HL-60/S4 treated with phorbol 12-myristate 13-acetate at 8.2 ng/mL for 4 days and 3 days (cell line): ENCODE measurements around the gene RAC2.

Experiments used
- in situ Hi-C: fragments of 300-500 bp; cut with MboI; formaldehyde crosslinking; loops from 2 replicates; pipeline ENCODE4 v1.15.0; 2022; ENCODE audit warnings: low sequenced_read_pairs

Gene RAC2

DNA sequence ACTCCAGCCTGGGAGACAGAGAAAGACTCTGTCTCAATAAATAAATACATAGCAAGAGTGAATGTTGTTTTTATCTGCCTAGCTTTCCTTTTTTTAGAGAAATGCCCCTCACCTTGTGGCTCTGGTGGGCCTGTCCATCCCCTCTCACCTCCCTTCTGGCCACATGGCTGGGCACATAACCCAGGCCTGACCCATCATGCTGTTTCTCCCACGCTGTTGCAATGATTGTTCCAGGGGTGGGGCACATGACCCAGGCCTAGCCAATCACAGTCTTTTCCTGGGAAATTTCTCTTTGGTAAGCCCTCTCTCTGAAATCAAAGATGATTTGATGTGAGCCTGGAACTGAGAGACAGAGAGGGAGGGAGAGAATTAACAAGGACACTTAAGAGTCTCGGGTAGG is 32.7 kb upstream of the RAC2 start:
- in situ Hi-C loops: no loop called here

DNA sequence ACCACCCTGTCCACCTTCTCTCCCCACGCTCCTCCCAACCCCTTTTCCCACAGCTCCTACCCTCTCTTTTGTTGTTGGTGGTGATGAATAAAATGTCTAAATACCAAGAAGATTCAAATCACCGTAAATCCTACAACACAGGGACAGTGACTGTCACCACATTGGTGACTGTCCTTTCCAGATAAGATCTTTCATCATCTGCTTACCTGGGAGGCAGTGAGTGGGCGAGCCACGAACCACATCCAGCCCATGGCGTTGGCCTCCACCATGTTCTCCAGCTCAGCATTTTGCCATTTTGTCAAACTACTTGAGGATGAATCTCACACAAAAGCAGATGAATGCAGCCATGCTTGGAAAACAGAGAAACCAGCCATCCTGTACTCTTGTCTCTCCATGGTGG is 31.6 kb upstream of the RAC2 start:
- in situ Hi-C loops: no loop called here

DNA sequence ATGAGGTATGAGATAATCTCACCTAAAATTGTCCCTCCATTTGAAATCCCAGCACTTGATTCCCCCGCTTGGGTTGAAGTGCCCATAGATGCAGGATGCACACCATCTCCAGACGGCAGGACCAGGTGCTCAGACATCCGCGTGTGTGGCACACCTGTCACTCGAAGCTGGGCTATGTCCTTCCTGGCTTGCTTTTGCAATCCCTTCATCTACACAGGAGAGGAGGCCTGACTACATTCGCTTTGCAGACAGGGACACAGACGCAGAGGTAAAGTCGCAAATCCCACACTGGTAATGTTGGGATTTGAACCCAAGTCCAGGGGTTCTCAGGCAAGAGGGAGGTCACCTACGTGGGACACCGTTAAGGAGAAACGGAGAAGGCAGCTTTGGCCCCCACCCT is 31.1 kb upstream of the RAC2 start:
- in situ Hi-C loops: no loop called here

DNA sequence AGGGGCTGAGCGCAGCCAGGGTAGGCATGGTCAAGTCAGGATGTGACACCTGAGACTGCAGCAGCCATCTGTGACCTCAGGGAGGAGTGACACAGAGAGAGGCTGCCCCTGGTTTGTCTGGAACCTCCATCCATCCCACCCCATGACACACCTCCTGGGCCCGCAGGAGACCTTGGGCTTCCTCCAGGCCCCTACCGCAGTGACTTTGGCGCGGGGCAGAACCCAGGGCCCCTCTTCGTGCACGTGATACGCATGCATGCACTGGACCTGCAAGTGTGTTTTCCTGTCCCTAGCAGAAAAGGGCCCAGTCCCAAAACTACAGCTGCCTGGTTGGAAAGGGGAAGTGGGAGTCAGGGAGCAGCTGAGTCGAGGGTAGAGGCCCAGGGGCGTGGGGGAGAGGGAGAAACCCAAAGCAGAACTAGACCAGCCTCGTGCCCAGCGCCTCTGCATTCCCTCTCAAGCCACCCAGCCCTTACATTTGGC is 30.4 kb upstream of the RAC2 start:
- in situ Hi-C loops: no loop called here

DNA sequence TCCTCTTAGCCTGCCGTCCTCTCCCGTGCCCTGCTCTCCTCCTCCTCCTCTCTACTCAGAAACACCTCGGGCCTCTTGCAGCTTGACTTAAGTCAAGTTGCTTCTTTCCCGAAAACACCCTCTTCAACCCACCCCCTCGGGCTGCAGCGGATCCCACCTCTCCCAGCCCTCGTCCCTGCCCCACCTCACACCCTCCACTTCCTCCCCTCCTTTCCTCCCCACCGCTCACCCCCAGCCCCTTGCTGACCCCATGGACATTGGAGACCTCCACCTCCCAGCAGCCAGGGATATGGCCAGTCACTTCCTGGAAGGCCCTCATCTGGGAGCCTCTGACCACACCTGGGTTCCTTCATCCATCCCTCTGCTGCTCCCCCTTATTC is 29.8 kb upstream of the RAC2 start:
- in situ Hi-C loops: no loop called here

DNA sequence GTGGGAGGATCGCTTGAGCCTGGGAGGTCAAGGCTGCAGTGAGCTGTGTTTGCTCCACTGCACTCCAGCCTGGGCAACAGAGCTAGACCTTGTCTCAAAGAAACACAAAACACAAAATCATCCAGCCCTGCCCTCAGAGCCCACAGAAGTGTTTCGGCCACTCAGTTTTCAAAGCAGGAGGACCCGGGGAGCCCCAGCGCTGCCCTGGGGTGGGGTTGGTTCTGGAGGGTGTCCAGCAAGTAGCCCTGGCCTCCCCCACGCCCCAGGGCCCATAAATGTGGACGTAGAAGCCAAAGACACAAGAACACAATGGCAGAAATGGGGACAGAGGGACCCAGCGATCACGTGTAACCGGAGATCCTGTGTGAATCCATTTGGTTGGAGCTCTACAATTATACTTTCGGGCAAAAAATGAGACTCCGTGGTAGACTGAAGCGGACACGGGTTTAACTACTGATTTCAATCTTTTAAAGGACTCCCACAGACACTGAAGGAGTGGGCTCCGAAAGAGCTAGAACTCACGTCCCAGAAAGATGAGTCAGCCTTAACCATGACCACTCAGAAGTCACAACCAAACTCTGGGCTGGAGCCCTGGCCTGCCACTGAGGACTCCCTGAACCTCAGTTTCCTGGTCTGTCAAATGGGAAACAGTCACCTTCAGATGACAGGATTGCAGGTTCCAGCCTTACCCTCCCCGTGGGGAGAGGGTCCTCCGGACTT is 29.2 kb upstream of the RAC2 start:
- in situ Hi-C loops: no loop called here

DNA sequence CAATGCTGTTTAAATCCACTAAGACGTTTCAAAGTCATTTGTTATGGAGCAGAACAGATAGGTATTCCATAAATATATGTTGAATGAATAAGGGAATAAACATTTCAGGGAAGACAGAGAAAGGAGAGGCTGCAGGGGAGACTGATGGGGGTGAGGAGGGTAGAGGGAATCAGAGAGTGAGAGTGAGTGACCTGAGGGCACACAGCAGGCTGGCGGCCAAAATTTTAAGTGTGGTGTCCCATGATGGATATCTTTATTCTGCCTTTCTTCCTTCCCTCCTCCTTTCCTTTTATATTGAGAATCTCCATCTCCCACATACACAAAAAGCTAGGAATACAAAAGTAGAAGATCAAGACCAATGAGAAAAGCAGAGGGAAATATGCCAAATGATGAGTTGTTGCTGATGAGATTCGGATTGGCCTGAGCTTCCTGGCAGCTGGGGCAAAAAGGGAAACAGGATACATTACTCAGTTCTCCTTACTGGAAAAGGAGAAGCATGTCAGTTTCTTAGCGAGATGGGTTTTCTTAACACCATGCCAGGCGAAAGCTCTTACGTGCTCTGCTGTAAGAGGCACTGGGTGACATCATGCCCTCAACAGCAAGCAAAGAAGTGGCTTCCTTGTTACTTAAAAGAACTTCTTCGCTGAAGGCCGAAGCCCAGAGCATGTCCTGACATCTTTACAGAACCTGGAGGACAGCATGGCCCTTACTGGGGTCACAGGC is 27.0 kb upstream of the RAC2 start:
- in situ Hi-C loops: no loop called here

DNA sequence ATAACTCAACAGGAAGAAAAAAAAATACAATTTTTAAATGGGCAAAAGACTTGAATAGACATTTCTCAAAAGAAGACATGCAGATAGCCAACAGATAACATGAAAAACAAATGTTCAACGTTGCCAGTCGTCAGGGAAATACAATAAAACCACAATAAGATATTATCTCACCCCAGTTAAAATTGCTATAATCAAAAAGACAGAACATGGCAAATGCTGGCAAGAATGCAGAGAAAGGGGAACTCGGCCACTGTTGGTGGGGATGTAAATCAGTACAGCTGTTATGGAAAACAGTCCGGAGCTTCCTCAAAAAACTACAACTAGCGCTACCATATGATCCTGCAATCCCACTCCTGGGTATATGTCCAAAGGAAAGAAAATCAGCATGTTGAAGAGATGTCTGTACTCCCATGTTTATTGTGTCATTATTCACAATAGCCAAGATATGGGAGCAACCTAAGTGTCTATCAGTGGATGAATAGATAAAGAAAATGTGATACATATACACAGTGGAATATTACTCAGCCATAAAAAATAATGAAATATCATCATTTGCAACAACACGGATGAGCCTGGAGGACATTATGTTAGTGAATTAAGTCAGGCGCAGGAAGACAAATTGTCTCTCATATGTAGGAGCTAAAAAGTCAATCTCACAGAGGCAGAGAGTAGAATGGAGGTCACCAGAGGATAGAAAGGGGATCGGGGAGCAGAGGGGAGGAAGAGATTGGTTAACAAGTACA is 26.0 kb upstream of the RAC2 start:
- in situ Hi-C loops: no loop called here

DNA sequence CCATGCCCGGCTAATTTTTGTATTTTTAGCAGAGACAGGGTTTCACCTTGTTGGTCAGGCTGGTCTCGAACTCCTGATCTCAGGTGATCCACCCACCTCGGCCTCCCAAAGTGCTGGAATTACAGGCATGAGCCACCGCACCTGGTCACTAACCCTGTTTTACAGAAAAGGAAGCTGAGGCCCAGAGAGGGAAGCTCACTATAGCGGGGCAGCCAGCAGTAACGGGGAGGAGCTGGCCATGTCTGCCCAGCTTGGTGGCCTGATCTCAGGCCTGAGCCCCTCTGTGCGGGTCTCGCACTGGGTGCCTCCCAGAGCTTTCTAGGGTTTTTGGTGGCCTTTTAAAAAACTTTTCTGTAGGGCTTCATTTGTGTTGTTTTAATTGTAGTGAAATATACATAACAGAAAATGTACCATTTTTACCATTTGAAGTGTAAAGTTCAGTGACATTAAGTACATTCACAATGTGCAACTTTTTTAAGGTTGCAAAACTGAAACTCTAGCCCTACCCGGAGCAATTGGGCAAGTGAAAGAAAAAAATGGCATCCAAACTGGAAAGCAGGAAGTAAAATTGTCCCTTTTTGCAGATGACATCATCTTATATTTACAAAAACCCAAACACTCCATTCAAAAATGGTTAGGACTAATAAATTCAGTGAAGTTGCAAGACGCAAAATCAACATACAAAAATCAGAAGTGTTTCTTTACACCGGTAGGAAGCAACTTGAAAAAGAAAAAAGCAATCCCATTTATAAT is 23.8 kb upstream of the RAC2 start:
- in situ Hi-C loops: no loop called here

DNA sequence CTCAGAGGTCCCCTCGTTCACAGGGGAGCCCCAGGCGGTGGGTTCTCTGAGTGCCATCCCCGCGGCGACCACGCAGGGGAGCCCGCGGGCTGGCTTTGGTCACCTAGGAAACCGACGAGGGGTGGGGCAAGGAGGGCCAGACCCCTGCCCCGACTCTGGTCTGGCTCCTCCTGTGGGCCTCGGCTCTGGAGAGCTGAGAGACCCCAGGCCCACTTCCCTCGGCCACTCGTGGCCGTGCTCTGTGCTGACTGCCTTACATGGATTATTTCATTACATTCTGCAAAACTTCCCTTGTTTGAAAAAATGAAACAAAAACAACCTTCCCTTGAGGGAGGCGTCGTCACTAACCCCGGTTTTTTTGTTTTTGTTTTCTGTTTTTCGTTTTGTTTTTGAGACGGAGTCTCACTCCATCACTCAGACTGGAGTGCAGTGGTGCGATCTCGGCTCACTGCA is 23.1 kb upstream of the RAC2 start:
- in situ Hi-C loops: no loop called here

DNA sequence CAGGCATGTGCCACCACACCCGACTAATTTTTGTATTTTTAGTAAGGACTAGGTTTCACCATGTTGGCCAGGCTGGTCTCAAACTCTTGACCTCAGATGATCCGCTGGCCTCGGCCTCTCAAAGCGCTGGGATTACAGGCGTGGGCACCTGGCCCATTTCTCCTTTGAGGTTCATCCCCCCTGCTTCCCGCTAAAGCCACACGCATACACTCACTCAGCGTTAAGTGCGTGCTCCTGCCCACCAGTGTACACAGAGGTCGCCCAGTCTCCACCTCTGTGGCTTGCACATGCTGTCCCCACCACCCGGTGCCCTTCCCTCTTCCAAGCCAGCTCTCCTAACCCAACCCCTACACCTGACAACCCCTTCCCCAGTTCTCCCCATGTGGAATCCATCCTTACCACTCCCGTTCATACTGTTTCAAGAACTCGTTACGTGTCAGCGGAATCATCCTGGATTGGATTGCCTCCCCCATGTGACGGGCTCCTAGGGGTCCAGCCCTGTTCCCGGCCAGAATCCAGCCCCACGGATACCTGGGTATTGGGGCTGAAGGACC is 22.6 kb upstream of the RAC2 start:
- in situ Hi-C loops: no loop called here

DNA sequence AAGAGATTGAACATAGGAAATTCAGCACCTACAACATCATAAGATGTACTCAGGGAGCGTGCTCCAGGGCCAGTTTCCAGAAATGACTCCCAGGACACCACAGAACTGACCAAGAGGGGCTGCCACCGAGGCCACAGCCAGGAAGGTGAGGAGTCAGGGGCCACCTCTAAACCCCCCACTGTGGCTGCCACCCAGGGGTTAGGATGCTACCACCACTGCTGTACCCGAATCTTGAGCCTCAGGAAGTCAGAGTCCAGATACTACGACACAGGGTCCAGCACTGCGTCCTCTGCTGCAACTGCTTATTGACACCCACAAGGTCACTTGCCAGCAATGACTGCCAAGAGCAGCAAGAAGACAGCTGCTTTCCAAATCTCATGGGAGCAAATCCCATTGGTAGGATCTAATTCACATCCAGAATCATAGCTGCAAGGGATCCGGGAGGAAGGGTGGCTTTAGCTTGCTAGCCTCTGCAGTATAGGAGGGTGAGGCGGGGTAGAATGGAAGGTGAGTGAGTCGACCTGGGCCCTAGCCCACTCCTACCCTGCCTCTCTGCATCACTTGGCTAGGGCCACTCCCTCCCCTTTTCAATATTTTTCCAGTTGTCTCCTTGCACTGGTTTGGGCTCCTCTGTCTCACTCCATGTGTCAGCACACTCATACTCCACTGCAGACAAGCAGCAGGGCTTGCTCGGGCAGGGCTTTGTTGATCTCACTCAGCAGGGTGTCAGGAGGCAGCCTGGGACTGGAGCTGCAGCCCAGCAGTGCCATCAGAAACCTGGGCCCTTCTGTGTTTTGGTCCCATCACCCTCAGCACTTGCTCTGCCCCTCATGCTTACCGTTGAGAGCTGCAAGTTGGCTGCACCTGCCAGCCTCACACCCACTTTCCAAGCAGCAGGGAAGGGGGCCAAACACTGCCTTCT is 20.2 kb upstream of the RAC2 start:
- in situ Hi-C loops: no loop called here

DNA sequence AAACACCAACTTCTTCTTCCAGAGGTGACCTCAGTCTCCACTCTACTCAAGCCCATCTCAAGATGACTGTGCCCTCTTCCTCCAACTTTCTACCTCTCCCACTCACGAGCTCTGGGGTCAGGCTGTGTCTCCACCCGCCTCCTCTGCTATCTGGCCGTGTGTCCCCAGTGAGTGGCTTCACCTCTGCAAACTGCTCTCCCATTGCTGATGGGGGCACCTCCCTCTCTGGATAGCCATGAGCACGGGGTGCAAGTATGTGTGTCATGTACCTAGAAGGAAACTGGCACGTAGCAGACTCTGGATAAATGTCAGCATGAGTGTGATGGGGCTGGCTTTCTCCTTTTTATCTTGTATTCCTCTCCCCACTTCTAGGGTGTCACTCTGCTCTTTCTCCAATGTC is 18.3 kb upstream of the RAC2 start:
- in situ Hi-C loops: no loop called here

DNA sequence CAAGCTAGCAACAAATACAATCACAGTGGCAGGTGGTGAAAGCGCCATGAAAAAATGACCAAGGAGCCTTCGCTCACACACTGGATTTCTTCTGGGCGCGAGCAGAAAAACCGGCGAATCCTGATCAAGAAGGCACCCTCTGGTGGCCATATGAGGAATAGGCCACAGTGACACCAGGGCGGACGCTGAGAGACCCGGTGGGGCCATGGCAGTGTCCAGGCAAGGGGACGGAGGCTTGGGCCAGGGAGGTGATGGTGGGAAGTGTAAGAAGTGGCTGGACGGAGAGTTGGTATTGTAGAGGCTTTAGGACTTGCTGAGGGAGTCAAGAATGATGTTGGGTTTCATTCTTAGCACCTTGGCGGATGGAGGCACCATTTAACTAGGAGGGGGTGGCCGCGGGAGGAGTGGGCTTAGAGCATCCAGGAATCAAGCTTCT is 16.9 kb upstream of the RAC2 start:
- in situ Hi-C loops: no loop called here

DNA sequence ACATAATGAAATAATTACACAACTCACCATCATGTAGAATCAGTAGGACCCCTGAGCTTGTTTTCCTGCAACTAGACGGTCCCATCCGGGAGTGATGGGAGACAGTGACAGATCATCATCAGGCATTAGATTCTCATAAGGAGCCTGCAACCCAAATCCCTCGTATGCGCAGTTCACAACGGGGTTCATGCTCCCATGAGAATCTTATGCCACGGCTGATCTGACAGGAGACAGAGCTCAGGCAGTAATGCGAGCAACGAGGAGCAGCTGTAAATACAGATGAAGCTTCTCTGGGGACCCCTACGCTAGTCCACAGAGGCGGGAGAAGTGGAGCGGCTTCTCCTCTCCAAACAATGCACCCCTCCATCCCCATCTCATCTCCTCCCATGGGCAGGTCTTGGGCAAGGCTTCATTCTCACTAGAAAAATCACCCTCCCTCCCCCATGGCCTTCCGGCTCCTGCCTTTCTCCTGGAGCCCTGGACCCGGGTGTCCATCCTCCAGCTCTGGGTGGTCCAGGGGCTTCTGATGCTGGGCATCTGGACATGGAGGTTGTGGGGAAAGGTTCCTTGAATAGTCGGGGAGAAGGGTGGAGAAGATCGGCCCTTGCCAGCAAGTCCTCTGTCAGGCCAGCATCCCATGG is 16.2 kb upstream of the RAC2 start:
- in situ Hi-C loops: no loop called here

DNA sequence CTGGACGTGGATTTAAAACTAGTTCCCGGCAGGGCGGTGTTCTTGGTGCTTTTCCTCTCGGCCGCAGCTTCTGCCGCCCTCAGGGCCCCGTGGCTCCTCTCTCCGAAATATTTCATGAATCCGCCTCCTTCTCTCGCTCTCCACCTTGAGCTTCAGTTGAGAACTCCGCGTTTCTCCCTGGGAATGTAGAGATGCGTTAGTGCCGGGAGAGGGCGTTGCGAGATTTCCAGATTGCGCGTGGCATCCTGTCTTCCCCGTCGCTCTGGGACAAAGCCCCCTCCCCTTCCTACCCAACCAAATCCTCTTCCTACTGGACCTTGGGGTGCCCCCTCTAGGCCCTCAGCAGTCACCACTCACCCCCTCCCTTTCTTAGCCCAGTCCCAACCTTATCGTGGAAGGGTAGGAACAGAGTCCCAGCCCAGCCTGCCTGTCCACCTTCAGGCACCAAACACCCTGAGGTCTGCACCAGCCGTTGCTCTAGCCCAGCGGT is 15.5 kb upstream of the RAC2 start:
- in situ Hi-C loops: loop anchor here (10.0 kb wide), 1 partner anchor 195 kb away; no protein-coding TSS in a partner anchor

DNA sequence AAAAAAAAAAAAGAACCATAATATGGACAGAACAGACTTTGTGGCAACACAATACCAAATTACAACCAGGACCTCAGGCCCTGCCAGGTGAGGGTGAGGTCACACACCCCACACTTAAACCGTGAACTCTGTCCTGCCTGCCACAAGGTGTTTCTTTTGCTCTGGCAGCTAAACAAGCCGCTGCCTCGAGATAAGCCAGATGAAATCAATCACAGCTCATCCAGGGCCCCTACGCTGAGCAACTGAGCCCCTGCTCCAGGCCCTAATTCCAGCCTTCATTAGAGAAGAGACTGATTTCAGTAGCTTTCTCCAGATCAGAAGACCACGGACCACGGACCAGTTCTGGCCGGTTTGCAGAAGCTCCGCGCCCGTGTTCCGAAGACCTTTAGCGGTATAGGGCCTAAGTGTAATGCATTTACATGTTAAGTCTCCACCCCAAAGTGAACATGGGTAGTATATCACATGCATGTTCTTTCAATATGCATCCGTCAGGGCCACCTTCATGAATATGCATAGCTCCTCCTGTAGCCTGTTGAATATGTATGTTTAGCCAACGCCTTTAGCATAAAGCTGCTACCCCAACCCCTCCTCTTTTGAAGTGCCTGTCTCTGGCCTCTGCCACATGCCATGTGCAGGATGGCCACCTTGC is 14.8 kb upstream of the RAC2 start:
- in situ Hi-C loops: loop anchor here (10.0 kb wide), 1 partner anchor 196 kb away; no protein-coding TSS in a partner anchor

DNA sequence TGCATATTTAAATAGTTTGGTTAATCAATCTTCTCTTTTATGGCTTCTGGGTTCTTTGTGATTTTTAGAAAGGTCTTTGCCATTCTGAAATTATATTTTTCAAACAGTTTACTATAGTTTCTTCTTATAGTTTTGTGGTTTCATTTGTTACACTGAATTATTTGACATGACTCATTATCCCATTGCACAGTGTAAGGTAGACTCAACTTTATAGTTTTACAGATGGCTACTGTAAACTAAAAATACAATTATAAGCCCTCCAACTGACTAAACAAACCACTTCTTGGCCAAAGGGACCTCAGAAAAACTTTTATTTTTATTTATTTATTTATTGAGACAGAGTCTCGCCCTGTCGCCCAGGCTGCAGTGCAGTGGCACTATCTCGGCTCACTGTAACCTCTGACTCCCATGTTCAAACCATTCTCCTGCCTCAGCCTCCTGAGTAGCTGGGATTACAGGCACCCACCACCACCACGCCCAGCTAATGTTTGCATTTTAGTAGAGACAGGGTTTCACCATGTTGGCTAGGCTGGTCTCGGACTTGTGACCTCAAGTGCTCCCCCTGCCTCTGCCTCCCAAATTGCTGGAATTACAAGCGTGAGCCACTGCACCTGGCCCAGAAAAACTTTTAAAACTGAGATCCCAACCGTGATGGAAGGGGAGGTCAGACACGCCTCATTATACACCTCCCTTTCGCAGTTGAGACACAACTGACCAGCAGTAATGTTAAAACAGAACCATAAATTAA is 14.1 kb upstream of the RAC2 start:
- in situ Hi-C loops: loop anchor here (10.0 kb wide), 1 partner anchor 197 kb away; no protein-coding TSS in a partner anchor
